Activated B cell treated with CpG ODN at 0.5 μM for 24 hours (primary cell): Measurements from ENCODE around the gene CAMTA1. TPM values are rescaled to one million over a fixed set of nuclear protein-coding genes. Genes with fewer than 3 reads are reported as not detected.

ENCODE experiments used
- ATAC-seq: fragments of 200-7000 bp; cut with Tn5 transposase; one replicate; pipeline ENCODE4 v1.10.0; 2021; ENCODE audit warnings: low read depth, mild to moderate bottlenecking, moderate library complexity
- CTCF ChIA-PET: fragments of 350-600 bp; sonication (Branson Sonifier 250); formaldehyde crosslinking; loops from one replicate; lab custom pipeline; 2021; ENCODE audit warnings: antibody characterized with exemption; lab: Charles Lee
- POLR2A ChIA-PET: fragments of 350-600 bp; sonication (Branson Sonifier 250); formaldehyde crosslinking; loops from one replicate; lab custom pipeline; 2021; ENCODE audit warnings: antibody characterized with exemption; lab: Charles Lee
- DNase-seq: peaks from one replicate; pipeline ENCODE4 v3.0.0; 2022
- H3K27ac Mint-ChIP-seq: one replicate; pipeline ENCODE4 v1.8.0; 2020; ENCODE audit warnings: mixed read lengths
- H3K27me3 Mint-ChIP-seq: one replicate; pipeline ENCODE4 v1.8.0; 2021; ENCODE audit warnings: mixed read lengths
- H3K36me3 Mint-ChIP-seq: one replicate; pipeline ENCODE4 v1.8.0; 2021; ENCODE audit warnings: low read depth, mixed read lengths
- H3K4me1 Mint-ChIP-seq: one replicate; pipeline ENCODE4 v1.8.0; 2021; ENCODE audit warnings: mixed read lengths
- H3K4me3 Mint-ChIP-seq: one replicate; pipeline ENCODE4 v1.8.0; 2020; ENCODE audit warnings: mild to moderate bottlenecking, mixed read lengths
- H3K9me3 Mint-ChIP-seq: one replicate; pipeline ENCODE4 v1.8.0; 2020; ENCODE audit warnings: mixed read lengths
- CTCF ChIP-seq: fragments of 200-600 bp; IDR thresholded peaks from one replicate; pipeline ENCODE4 v1.8.0; 2022; ENCODE audit warnings: antibody characterized with exemption, mild to moderate bottlenecking
- intact Hi-C: fragments of 100-400 bp; cut with micrococcal nuclease; formaldehyde crosslinking; loops from one replicate; pipeline ENCODE4 v1.15.1; 2024
- total RNA-seq: library from RNA; stranded (reverse); gene quantifications from 2 replicates; pipeline ENCODE4 v1.2.3, GENCODE V29; 2022

CAMTA1 gene
- total RNA-seq, 1 donor from 2014 or later: 49.8 TPM

- intact Hi-C loops: no loop called here
- DNase-seq (no peak), ATAC-seq (no peak)
- ChIA-PET POLR2A (no interaction called here), CTCF (no interaction called here)
- H3K9me3 Mint-ChIP-seq: no peaks in the 10 kb centered on the region
- H3K36me3 Mint-ChIP-seq: no peaks in the 10 kb centered on the region
- peaks cover 10% of the 10 kb centered on the region for H3K27me3 Mint-ChIP-seq
- no peak overlapping the region for H3K27ac Mint-ChIP-seq
- no peaks in the 10 kb centered on the region for H3K4me1 Mint-ChIP-seq
- TF ChIP-seq CTCF: no peak
- H3K4me3 Mint-ChIP-seq: no peak overlapping the region
Observed at GRCh38 chr1:7253988-7254587, 468.8 kb downstream of the CAMTA1 start.

- H3K9me3 Mint-ChIP-seq: no peaks in the 10 kb centered on the region
- H3K4me1 Mint-ChIP-seq: no peaks in the 10 kb centered on the region
- ChIA-PET CTCF (no interaction called here), POLR2A (no interaction called here)
- ATAC-seq (no peak), DNase-seq (no peak)
- no peaks in the 10 kb centered on the region for H3K36me3 Mint-ChIP-seq
- intact Hi-C loops: no loop called here
- H3K4me3 Mint-ChIP-seq: no peak overlapping the region
- no peak overlapping the region for H3K27ac Mint-ChIP-seq
- peaks cover 15% of the 10 kb centered on the region for H3K27me3 Mint-ChIP-seq
- no peak for TF ChIP-seq CTCF
Observed at GRCh38 chr1:7255303-7256058, 470.2 kb downstream of the CAMTA1 start.

GRCh38 chr1:7256526-7256925, 471.3 kb downstream of the CAMTA1 start:
- no peaks in the 10 kb centered on the region for H3K36me3 Mint-ChIP-seq
- ATAC-seq: no peak
- H3K4me3 Mint-ChIP-seq: no peak overlapping the region
- ChIA-PET CTCF (no interaction called here), POLR2A (no interaction called here)
- H3K27ac Mint-ChIP-seq: no peak overlapping the region
- TF ChIP-seq CTCF: no peak
- no peaks in the 10 kb centered on the region for H3K4me1 Mint-ChIP-seq
- no peaks in the 10 kb centered on the region for H3K9me3 Mint-ChIP-seq
- H3K27me3 Mint-ChIP-seq: peaks cover 11% of the 10 kb centered on the region
- intact Hi-C loops: no loop called here
- DNase-seq: no peak

- TF ChIP-seq CTCF: no peak
- no peaks in the 10 kb centered on the region for H3K9me3 Mint-ChIP-seq
- no peak overlapping the region for H3K27ac Mint-ChIP-seq
- no peak overlapping the region for H3K4me3 Mint-ChIP-seq
- H3K4me1 Mint-ChIP-seq: no peaks in the 10 kb centered on the region
- ChIA-PET CTCF (no interaction called here), POLR2A (no interaction called here)
- DNase-seq: no peak
- ATAC-seq: no peak
- H3K27me3 Mint-ChIP-seq: peaks cover 7% of the 10 kb centered on the region
- intact Hi-C loops: no loop called here
- no peaks in the 10 kb centered on the region for H3K36me3 Mint-ChIP-seq
Observed at GRCh38 chr1:7257225-7257624, 472.0 kb downstream of the CAMTA1 start.

GRCh38 chr1:7258589-7259135, 473.4 kb downstream of the CAMTA1 start:
- Mint-ChIP-seq H3K27me3 (peaks cover 7% of the 10 kb centered on the region), H3K4me1 (no peaks in the 10 kb centered on the region), H3K9me3 (no peaks in the 10 kb centered on the region), H3K27ac (no peak overlapping the region), H3K4me3 (no peak overlapping the region), H3K36me3 (no peaks in the 10 kb centered on the region)
- ATAC-seq (no peak), DNase-seq (no peak)
- intact Hi-C loops: no loop called here
- ChIA-PET CTCF (no interaction called here), POLR2A (no interaction called here)
- no peak for TF ChIP-seq CTCF
